Measurements from ENCODE around the gene MYL2. TPM values are rescaled to one million over a fixed set of nuclear protein-coding genes. Genes with fewer than 3 reads are reported as not detected.

The MYL2 gene
- total RNA-seq, 1 experiment from 2014 or later = 0.39 TPM

DNA sequence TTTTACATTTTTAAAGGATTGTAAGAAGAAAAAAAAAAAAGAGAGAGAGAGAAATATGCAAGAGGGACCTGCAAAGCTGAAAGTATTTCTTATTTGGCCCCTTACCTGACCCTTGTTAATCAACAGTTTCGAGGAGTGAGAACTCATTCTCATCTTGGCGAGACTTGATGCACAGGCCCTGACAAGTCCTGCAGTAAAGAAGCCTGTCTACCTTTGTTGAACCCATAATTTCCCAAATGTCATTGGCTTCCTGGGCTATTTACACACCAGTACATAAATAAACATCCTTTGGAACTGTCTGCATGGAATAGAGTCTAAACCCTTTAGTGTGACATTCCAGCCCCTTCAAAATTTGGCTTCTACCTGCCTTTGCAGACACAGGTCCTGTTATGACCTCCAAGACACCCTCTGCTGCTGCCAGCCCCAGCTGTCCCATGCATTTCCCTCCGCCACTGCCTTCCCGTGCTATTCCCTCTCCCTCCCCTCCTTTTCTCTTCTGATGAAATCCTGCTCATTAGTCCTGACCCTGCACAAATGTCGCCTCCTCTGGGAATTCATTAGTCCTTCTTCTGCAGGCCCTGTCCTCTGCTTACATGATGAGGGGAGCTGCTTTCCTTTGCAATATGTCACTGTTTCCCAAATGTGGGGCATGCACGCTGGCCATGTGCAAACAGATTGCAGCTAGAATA lies 35.1 kb downstream of the MYL2 start:
- POLR2A ChIA-PET = no interaction called here

More for the DNA sequence above, 35.1 kb downstream of the MYL2 start:
- Histone ChIP-seq H3K4me2 (ENCODE audit: low read length) (no peak overlapping the region), H2AFZ (ENCODE audit: low read depth, low read length, poor library complexity, severe bottlenecking) (no peak overlapping the region), H3K36me3 (ENCODE audit: control insufficient read depth in 1 of 2, insufficient read depth in 2 of 2, low read length in 2 of 2) (no peaks in the 10 kb centered on the region), H3K4me1 (ENCODE audit: control insufficient read depth in 1 of 2, insufficient read depth in 2 of 2, low read length in 2 of 2) (peaks cover 0 to 7% of the 10 kb centered on the region in 2 experiments; a peak in 1 of 4 replicates), H3K9me2 (ENCODE audit: insufficient read depth) (no peaks in the 10 kb centered on the region), H3K27me3 (ENCODE audit: insufficient read depth, low read length) (no peaks in the 10 kb centered on the region), H3K4me3 (replicated peaks in 1 of 2; ENCODE audit: low read depth in 1 of 2, low read length in 2 of 2) (no peak overlapping the region), H4K20me1 (ENCODE audit: insufficient read depth) (no peaks in the 10 kb centered on the region), H3K9me3 (ENCODE audit: control insufficient read depth in 1 of 2, insufficient read depth in 1 of 2, low read depth in 1 of 2, low read length in 2 of 2) (no peaks in the 10 kb centered on the region), H3K27ac (ENCODE audit: low read depth, low read length) (no peak overlapping the region), H3K9ac (ENCODE audit: low read length) (no peak overlapping the region), H3K79me2 (ENCODE audit: insufficient read depth, low read length) (no peaks in the 10 kb centered on the region)
- DNase-seq (ENCODE audit: low read depth, low spot score) = no peak
- CTCF ChIA-PET = no interaction called here
- RAD21 ChIA-PET (ENCODE audit: low non-redundant PET in 1 of 2, low total read pairs in 2 of 2, uncharacterized antibody in 2 of 2, unreplicated experiment in 2 of 2) = interaction anchor here in 1 of 2 experiments (0.7 kb wide), 1 partner anchor 389 kb away, joined by 3 read pairs; no protein-coding TSS in a partner anchor
- intact Hi-C loops (cut with micrococcal nuclease) = loop anchor here (5.0 to 10.0 kb wide), 2 partner anchors 280 to 433 kb away; partner anchors contain the start of gene ARPC3
- no TSS peak for BruUV-seq (replicated peaks)
- ATAC-seq = no peak
- no peak for TF ChIP-seq POLR2A (IDR thresholded peaks at IDR 0.05; ENCODE audit: borderline replicate concordance, extremely low read depth, insufficient read depth, insufficient read length)
- TF ChIP-seq CBX3 (IDR thresholded peaks at IDR 0.05; ENCODE audit: low read depth) = no peak
- no peak for TF ChIP-seq RAD21 (IDR thresholded peaks at IDR 0.05; ENCODE audit: low read depth)
- TF ChIP-seq TCF7L2 (IDR thresholded peaks at IDR 0.05; ENCODE audit: borderline replicate concordance, extremely low read depth, insufficient read depth, insufficient read length) = no peak
- TF ChIP-seq, protein P1, sequence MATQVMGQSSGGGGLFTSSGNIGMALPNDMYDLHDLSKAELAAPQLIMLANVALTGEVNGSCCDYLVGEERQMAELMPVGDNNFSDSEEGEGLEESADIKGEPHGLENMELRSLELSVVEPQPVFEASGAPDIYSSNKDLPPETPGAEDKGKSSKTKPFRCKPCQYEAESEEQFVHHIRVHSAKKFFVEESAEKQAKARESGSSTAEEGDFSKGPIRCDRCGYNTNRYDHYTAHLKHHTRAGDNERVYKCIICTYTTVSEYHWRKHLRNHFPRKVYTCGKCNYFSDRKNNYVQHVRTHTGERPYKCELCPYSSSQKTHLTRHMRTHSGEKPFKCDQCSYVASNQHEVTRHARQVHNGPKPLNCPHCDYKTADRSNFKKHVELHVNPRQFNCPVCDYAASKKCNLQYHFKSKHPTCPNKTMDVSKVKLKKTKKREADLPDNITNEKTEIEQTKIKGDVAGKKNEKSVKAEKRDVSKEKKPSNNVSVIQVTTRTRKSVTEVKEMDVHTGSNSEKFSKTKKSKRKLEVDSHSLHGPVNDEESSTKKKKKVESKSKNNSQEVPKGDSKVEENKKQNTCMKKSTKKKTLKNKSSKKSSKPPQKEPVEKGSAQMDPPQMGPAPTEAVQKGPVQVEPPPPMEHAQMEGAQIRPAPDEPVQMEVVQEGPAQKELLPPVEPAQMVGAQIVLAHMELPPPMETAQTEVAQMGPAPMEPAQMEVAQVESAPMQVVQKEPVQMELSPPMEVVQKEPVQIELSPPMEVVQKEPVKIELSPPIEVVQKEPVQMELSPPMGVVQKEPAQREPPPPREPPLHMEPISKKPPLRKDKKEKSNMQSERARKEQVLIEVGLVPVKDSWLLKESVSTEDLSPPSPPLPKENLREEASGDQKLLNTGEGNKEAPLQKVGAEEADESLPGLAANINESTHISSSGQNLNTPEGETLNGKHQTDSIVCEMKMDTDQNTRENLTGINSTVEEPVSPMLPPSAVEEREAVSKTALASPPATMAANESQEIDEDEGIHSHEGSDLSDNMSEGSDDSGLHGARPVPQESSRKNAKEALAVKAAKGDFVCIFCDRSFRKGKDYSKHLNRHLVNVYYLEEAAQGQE (IDR thresholded peaks at IDR 0.05; ENCODE audit: low read depth) = no peak
- no peak for TF ChIP-seq EZH2 (IDR thresholded peaks at IDR 0.05)
- no peak for TF ChIP-seq CEBPB (IDR thresholded peaks at IDR 0.05; ENCODE audit: low read depth)
- TF ChIP-seq YY1 (IDR thresholded peaks at IDR 0.05; ENCODE audit: extremely low read depth, insufficient replicate concordance, low read depth, low read length) = no peak
- no peak for TF ChIP-seq ZFX (IDR thresholded peaks at IDR 0.05)
- TF ChIP-seq, protein P2, sequence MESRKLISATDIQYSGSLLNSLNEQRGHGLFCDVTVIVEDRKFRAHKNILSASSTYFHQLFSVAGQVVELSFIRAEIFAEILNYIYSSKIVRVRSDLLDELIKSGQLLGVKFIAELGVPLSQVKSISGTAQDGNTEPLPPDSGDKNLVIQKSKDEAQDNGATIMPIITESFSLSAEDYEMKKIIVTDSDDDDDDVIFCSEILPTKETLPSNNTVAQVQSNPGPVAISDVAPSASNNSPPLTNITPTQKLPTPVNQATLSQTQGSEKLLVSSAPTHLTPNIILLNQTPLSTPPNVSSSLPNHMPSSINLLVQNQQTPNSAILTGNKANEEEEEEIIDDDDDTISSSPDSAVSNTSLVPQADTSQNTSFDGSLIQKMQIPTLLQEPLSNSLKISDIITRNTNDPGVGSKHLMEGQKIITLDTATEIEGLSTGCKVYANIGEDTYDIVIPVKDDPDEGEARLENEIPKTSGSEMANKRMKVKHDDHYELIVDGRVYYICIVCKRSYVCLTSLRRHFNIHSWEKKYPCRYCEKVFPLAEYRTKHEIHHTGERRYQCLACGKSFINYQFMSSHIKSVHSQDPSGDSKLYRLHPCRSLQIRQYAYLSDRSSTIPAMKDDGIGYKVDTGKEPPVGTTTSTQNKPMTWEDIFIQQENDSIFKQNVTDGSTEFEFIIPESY (IDR thresholded peaks at IDR 0.05; ENCODE audit: extremely low read depth, insufficient replicate concordance, low read length) = no peak
- TF ChIP-seq, protein P3, sequence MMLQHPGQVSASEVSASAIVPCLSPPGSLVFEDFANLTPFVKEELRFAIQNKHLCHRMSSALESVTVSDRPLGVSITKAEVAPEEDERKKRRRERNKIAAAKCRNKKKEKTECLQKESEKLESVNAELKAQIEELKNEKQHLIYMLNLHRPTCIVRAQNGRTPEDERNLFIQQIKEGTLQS (IDR thresholded peaks at IDR 0.05) = no peak
- no peak for TF ChIP-seq EZH2phosphoT487 (IDR thresholded peaks at IDR 0.05; ENCODE audit: borderline replicate concordance)
